Mesenchymal stem cell (in vitro differentiated cells and primary cell): ENCODE results near the gene NEDD4L.

Source experiments
- DNase-seq: peaks from one replicate; pipeline ENCODE4 v3.0.0-alpha.2; 2013
- H2AFZ ChIP-seq: one replicate; pipeline ENCODE4 v1.6.1; 2013; ENCODE audit warnings: low read depth, mild to moderate bottlenecking, control low read depth, inconsistent platforms, low read length, moderate library complexity
- H2AK5ac ChIP-seq: 2 replicates; pipeline ENCODE4 v1.6.1; 2013; ENCODE audit warnings: low read length, moderate library complexity, mild to moderate bottlenecking, inconsistent platforms; ENCODE audit not compliant: severe bottlenecking
- H2BK120ac ChIP-seq: one replicate; pipeline ENCODE4 v1.6.1; 2013; ENCODE audit warnings: low read depth, mild to moderate bottlenecking, inconsistent platforms, low read length, moderate library complexity
- H2BK12ac ChIP-seq, 2 experiments: one replicate each; pipeline ENCODE4 v1.6.1; 2013; ENCODE audit warnings: inconsistent platforms in 2 of 2, low read length in 2 of 2, mild to moderate bottlenecking in 2 of 2, moderate library complexity in 2 of 2, control low read depth in 1 of 2
- H2BK15ac ChIP-seq: one replicate; pipeline ENCODE4 v1.6.1; 2013; ENCODE audit warnings: mild to moderate bottlenecking, low read depth, inconsistent platforms; ENCODE audit not compliant: poor library complexity, severe bottlenecking
- H2BK5ac ChIP-seq: 2 replicates; pipeline ENCODE4 v1.6.1; 2013; ENCODE audit warnings: low read depth, mild to moderate bottlenecking, low read length, control low read depth, inconsistent platforms; ENCODE audit not compliant: poor library complexity, severe bottlenecking
- H3K14ac ChIP-seq, 2 experiments: one replicate each; pipeline ENCODE4 v1.6.1; 2013; ENCODE audit warnings: inconsistent platforms in 2 of 2, low read length in 2 of 2, control low read depth in 1 of 2, mild to moderate bottlenecking in 1 of 2, moderate library complexity in 1 of 2
- H3K18ac ChIP-seq, 2 experiments: one replicate each; pipeline ENCODE4 v1.6.1; 2013; ENCODE audit warnings: inconsistent platforms in 2 of 2, low read length in 2 of 2, control low read depth in 1 of 2, low read depth in 1 of 2, mild to moderate bottlenecking in 1 of 2
- H3K23ac ChIP-seq, 2 experiments: one replicate each; pipeline ENCODE4 v1.6.1; 2013; ENCODE audit warnings: inconsistent platforms in 2 of 2, low read length in 2 of 2, mild to moderate bottlenecking in 2 of 2, moderate library complexity in 2 of 2, control low read depth in 1 of 2
- H3K27ac ChIP-seq: 2 replicates; pipeline ENCODE4 v1.5.1; 2013; ENCODE audit warnings: mild to moderate bottlenecking, moderate library complexity, low read length, control low read depth, inconsistent platforms; ENCODE audit not compliant: poor library complexity, severe bottlenecking
- H3K27me3 ChIP-seq, 2 experiments: 2 replicates each; pipeline versions ENCODE4 v1.6.1 to v1.7.0; 2013; ENCODE audit warnings: low read length in 2 of 2, mild to moderate bottlenecking in 2 of 2, moderate library complexity in 2 of 2, control low read depth in 1 of 2, inconsistent platforms in 1 of 2; ENCODE audit not compliant: control insufficient read depth in 1 of 2, insufficient read depth in 1 of 2
- H3K36me3 ChIP-seq, 2 experiments: 2 replicates each; pipeline versions ENCODE4 v1.6.1 to v1.7.0; 2013; ENCODE audit warnings: low read length in 2 of 2, control low read depth in 1 of 2, inconsistent platforms in 1 of 2, low read depth in 1 of 2, mild to moderate bottlenecking in 1 of 2; ENCODE audit not compliant: insufficient read depth in 2 of 2, control insufficient read depth in 1 of 2
- H3K4ac ChIP-seq, 2 experiments: one replicate each; pipeline ENCODE4 v1.6.1; 2013; ENCODE audit warnings: inconsistent platforms in 2 of 2, low read length in 2 of 2, mild to moderate bottlenecking in 2 of 2, moderate library complexity in 2 of 2, control low read depth in 1 of 2, low read depth in 1 of 2
- H3K4me1 ChIP-seq: 2 replicates; pipeline ENCODE4 v1.6.1; 2013; ENCODE audit warnings: low read depth, low read length, control low read depth; ENCODE audit not compliant: control insufficient read depth, insufficient read depth
- H3K4me2 ChIP-seq: 2 replicates; pipeline ENCODE4 v1.6.1; 2013; ENCODE audit warnings: low read length, mild to moderate bottlenecking, inconsistent platforms; ENCODE audit not compliant: poor library complexity, severe bottlenecking
- H3K4me3 ChIP-seq, 2 experiments: 2 replicates each; pipeline versions ENCODE4 v1.5.1 to v1.7.0; 2013; ENCODE audit warnings: low read length in 2 of 2, mild to moderate bottlenecking in 2 of 2, control low read depth in 1 of 2, low read depth in 1 of 2; ENCODE audit not compliant: insufficient read depth in 1 of 2
- H3K79me1 ChIP-seq: replicated peaks from 2 replicates; pipeline ENCODE4 v1.6.1; 2013; ENCODE audit warnings: mild to moderate bottlenecking, control low read depth, low read length, inconsistent platforms; ENCODE audit not compliant: poor library complexity, severe bottlenecking
- H3K9ac ChIP-seq: 2 replicates; pipeline ENCODE4 v1.7.0; 2013; ENCODE audit warnings: mild to moderate bottlenecking, low read length, moderate library complexity
- H3K9me3 ChIP-seq: 2 replicates; pipeline ENCODE4 v1.7.0; 2013; ENCODE audit warnings: mild to moderate bottlenecking, low read length; ENCODE audit not compliant: control insufficient read depth
- H4K8ac ChIP-seq: one replicate; pipeline ENCODE4 v1.6.1; 2013; ENCODE audit warnings: inconsistent platforms, mild to moderate bottlenecking, low read length, moderate library complexity
- H4K91ac ChIP-seq: one replicate; pipeline ENCODE4 v1.6.1; 2013; ENCODE audit warnings: mild to moderate bottlenecking, low read length, inconsistent platforms
- WGBS: methylation state at CpG from one replicate; pipeline ENCODE4 v1.1.7; 2013; ENCODE audit warnings: mixed read lengths; 5-methylcytosine and 5-hydroxymethylcytosine counted together

The NEDD4L gene

DNA sequence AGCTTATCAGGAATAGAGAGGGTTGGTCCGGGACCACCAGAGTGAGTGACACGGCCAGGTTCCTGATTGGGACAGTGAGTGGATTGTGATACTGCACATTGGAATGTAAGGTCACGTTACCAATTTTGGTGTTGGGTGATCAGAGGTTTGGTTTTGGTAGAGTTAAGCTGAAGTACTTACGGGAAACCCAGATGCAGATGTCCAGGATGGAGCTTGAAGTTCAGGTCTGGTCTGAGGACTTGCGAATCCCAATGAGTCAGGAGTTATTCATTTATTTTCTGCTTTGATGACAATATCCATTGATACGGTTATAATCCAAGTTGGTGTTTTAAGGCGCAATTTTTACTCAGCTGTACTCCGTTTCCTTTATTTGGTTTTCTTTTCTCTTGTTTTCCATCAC is 311.2 kb downstream of the NEDD4L start:
- Histone ChIP-seq H3K4me1 (peaks cover 6% of the 10 kb centered on the region), H2BK120ac (no peak overlapping the region), H3K36me3 (peaks cover 21% of the 10 kb centered on the region in 2 experiments), H3K23ac (no peak overlapping the region), H2AFZ (no peak overlapping the region), H3K14ac (no peak overlapping the region), H3K4ac (no peak overlapping the region), H3K4me3 (no peak overlapping the region), H2BK12ac (no peak overlapping the region), H4K8ac (no peak overlapping the region), H4K91ac (no peak overlapping the region), H2AK5ac (no peak overlapping the region), H3K79me1 (peaks cover 9% of the 10 kb centered on the region), H3K9me3 (no peaks in the 10 kb centered on the region), H3K27ac (no peak overlapping the region), H2BK5ac (no peak overlapping the region), H3K18ac (no peak overlapping the region), H3K27me3 (no peaks in the 10 kb centered on the region), H3K4me2 (no peak overlapping the region), H2BK15ac (no peak overlapping the region), H3K9ac (no peak overlapping the region)
- no peak for DNase-seq
- 96% methylated on average over 7 of the region's 8 CpGs for WGBS

DNA sequence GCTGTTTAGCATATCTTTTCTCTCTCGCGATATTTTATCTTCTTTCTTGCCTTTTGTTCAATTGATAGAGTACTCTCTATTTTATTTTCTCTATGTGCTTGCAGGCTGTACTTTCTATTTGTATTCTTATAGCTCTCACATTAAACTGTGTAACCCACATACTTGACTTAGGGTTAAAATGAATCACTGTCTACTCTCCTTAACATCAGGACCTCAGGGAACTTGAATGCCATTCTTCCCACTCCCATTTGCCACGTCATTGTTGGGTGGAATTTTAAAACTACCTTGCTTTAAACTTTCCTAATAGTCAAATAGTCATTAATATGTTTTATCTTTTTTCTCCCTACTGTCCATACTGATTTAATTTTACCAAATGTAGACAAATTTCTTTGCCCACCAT is 315.2 kb downstream of the NEDD4L start:
- Histone ChIP-seq H4K8ac (no peak overlapping the region), H2AK5ac (no peak overlapping the region), H3K9me3 (no peaks in the 10 kb centered on the region), H3K4me1 (peaks cover 8% of the 10 kb centered on the region), H2BK12ac (no peak overlapping the region), H2BK15ac (no peak overlapping the region), H3K14ac (no peak overlapping the region), H3K23ac (no peak overlapping the region), H2BK5ac (peak overlapping the region; percentile 44), H3K27me3 (no peaks in the 10 kb centered on the region), H3K4me2 (no peak overlapping the region), H3K36me3 (peaks cover 0 to 11% of the 10 kb centered on the region in 2 experiments), H3K18ac (no peak overlapping the region), H3K4ac (no peak overlapping the region), H4K91ac (no peak overlapping the region), H2BK120ac (no peak overlapping the region), H3K4me3 (no peak overlapping the region), H2AFZ (no peak overlapping the region), H3K27ac (no peak overlapping the region), H3K9ac (no peak overlapping the region), H3K79me1 (peaks cover 11% of the 10 kb centered on the region)
- WGBS = no CpG with 5 or more reads among the region's 3 CpGs
- DNase-seq = peak; percentile 50

DNA sequence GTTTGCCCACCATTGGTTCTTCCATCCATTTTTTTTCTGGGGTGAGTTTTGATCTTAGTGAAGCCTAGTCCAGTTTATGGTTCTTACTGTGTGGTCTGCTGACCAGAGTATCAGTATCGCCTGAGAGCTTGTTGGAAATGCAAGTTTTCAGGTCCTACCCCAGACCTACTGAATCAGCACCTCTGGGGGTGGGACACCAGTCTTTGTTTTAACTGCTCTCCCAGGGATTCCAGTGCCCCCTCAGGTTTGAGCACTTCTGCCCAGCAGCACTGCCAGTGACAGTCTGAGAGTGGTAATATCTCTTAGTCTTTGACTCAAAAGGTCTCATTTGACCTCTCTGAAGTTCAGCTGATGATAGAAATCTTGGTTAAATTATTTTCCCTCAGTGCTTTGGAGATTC is 315.6 kb downstream of the NEDD4L start:
- Histone ChIP-seq H3K4ac (peak overlapping the region in 1 of 2 experiments; percentile 49), H3K18ac (peak overlapping the region in 1 of 2 experiments; percentile 21), H4K91ac (no peak overlapping the region), H3K27me3 (no peaks in the 10 kb centered on the region), H3K23ac (no peak overlapping the region), H4K8ac (no peak overlapping the region), H3K27ac (no peak overlapping the region), H3K4me2 (no peak overlapping the region), H2BK5ac (no peak overlapping the region), H3K9ac (no peak overlapping the region), H3K36me3 (peaks cover 0 to 10% of the 10 kb centered on the region in 2 experiments), H2BK120ac (no peak overlapping the region), H3K4me1 (peaks cover 7% of the 10 kb centered on the region), H2BK12ac (no peak overlapping the region), H2AK5ac (no peak overlapping the region), H3K79me1 (peaks cover 10% of the 10 kb centered on the region), H2BK15ac (no peak overlapping the region), H3K4me3 (no peak overlapping the region), H3K14ac (no peak overlapping the region), H3K9me3 (no peaks in the 10 kb centered on the region), H2AFZ (no peak overlapping the region)
- WGBS = 100% methylated on average over 1 of the region's 1 CpG
- DNase-seq = no peak

DNA sequence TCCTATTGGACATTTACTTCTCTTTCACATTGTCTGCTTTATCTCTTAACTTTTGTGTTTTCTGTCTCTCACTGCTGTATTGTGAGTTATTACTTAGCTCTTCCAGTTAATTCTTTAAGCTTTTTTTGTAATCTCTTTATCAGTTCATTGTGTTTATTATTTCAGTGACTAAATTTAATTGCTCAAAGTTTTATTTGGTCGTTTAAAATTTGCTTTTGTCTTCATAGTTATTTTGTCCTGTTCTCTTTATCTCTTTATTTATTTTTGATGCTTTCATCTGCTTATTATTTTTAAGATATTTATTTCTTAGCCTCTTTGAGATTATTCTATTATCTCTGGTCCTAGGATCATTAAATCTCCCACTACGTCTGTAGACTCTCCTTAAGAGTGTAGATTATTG is 316.3 kb downstream of the NEDD4L start:
- peaks cover 6% of the 10 kb centered on the region for H3K4me1 ChIP-seq
- no peak overlapping the region for H3K18ac ChIP-seq
- no peak overlapping the region for H2AFZ ChIP-seq
- H2BK15ac ChIP-seq = no peak overlapping the region
- H3K4ac ChIP-seq = no peak overlapping the region
- H3K27ac ChIP-seq = no peak overlapping the region
- H3K4me3 ChIP-seq = no peak overlapping the region
- H3K36me3 ChIP-seq = peaks cover 0 to 9% of the 10 kb centered on the region in 2 experiments
- no peak overlapping the region for H2AK5ac ChIP-seq
- H3K9ac ChIP-seq = no peak overlapping the region
- no peak overlapping the region for H4K91ac ChIP-seq
- H2BK5ac ChIP-seq = no peak overlapping the region
- H4K8ac ChIP-seq = no peak overlapping the region
- H2BK120ac ChIP-seq = no peak overlapping the region
- no peaks in the 10 kb centered on the region for H3K27me3 ChIP-seq
- no peak for DNase-seq
- 88% methylated on average over 1 of the region's 2 CpGs for WGBS
- no peak overlapping the region for H3K14ac ChIP-seq
- no peaks in the 10 kb centered on the region for H3K9me3 ChIP-seq
- H3K4me2 ChIP-seq = no peak overlapping the region
- H2BK12ac ChIP-seq = no peak overlapping the region
- H3K79me1 ChIP-seq = peaks cover 5% of the 10 kb centered on the region
- no peak overlapping the region for H3K23ac ChIP-seq
